ENCODE results near the gene CIT.

GRCh38 chr12:119696943-119697342 is 180.2 kb downstream of the CIT start:
- TF ChIP-seq CTCF (IDR thresholded peaks at IDR 0.05) (no peak), POLR2A (IDR thresholded peaks at IDR 0.05) (no peak)

All from body of pancreas (tissue), 4 donors.